A673 (cell line): ENCODE measurements around the gene NOM1.

ENCODE experiments used
- CTCF ChIP-seq: fragments of 300-800, 200-600 bp; sonication (generic); conservative IDR thresholded peaks from 2 replicates; pipeline ENCODE4 v1.5.1; 2017; ENCODE audit warnings: low read depth, mild to moderate bottlenecking, antibody characterized with exemption, low read length, moderate library complexity, mixed read lengths
- EZH2 ChIP-seq: fragments of 200-600 bp; sonication (generic); IDR thresholded peaks from 2 replicates; pipeline ENCODE4 v1.6.1; 2017; ENCODE audit warnings: borderline replicate concordance, low read depth, mild to moderate bottlenecking, mixed read lengths, antibody characterized with exemption, low read length; ENCODE audit not compliant: poor library complexity, severe bottlenecking

- TF ChIP-seq CTCF (no peak), EZH2 (no peak)
Measured at GRCh38 chr7:156988343-156989185, 39.1 kb downstream of the NOM1 start.
